ENCODE measurements around the gene EMC7. TPM values are rescaled to one million over a fixed set of nuclear protein-coding genes. Genes with fewer than 3 reads are reported as not detected.

The EMC7 gene
- total RNA-seq, 1 donor from 2014 or later = 35.7 TPM

DNA sequence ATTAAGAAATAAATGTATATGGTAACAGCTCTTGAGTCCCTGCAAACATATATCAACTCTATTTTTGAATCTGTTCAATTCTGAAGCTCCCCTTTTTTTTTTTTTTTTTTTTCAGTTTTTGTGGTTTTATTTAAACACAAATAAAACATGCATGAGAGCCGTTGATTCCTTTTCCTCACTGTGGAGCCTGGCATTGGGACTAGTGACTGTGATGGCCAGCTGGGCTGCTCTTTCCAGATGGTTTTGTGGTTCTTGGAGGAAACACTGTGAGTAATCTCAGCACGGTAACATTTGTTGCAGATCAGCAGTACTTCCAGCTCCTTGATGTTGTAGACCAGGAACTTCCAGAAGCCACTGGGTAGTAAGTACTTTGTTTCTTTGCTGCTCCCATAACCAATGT lies 15.9 kb downstream of the EMC7 start:
- peak; percentile 91 for DNase-seq (ENCODE audit: low read depth)

GRCh38 chr15:34084086-34084485 lies 17.6 kb downstream of the EMC7 start:
- DNase-seq (ENCODE audit: low read depth) = peak; percentile 62

DNA sequence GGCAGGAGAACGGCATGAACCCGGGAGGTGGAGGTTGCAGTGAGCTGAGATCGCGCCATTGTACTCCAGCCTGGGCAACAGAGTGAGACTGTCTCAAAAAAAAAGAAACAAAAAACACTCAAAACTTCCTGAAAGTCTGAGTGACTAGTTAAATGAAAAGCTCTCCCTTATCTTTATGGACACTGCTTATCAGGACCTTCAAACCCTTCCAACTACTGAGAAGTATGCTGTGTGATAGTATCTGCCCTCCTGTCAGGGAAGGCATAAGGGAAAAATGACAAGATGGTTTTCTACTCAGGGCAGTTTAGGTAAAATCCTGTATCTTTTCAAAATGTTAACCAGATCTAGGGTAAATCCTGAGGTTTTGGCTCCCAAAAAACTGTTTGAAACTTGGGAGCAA lies 21.8 kb downstream of the EMC7 start:
- no peak for DNase-seq (ENCODE audit: low read depth)

DNA sequence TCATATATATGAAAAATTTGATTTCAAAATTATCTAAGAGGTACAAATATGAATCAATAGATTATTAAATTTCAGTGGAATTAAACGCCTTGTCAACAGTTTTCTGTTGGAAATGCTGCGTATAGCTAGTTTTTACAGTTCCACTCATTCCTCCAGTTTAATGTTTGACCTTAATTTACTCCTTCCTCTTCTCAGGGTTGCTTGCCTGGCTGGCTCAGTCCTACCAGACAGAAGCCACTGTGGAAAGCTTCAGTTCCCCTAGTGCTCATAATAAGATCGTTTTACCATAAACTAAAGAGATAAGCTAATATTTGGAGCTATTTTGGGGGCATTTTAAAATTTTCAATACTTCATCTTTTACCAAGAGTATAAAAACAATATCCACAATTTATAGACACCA lies 22.8 kb downstream of the EMC7 start:
- DNase-seq (ENCODE audit: low read depth) = no peak

DNA sequence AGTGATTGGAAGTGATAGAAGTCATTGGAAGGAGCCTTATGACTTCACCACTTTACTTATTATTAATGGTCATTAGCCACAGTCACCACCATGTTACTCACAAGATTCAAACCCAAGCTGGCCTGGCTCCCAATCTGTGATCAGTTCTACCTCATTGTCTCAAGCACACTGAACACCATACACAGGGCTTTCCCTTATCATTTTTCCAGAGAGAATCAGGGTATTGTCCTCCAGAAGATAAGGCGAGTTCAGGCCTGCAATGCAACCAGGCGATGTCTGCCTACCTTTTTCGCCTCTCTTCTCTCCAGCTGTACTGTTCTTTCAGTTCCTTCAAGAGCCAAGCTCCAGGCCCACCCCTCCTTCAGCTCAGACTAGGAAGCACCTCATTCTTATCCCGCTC lies 24.9 kb downstream of the EMC7 start:
- DNase-seq (ENCODE audit: low read depth) = no peak

DNA sequence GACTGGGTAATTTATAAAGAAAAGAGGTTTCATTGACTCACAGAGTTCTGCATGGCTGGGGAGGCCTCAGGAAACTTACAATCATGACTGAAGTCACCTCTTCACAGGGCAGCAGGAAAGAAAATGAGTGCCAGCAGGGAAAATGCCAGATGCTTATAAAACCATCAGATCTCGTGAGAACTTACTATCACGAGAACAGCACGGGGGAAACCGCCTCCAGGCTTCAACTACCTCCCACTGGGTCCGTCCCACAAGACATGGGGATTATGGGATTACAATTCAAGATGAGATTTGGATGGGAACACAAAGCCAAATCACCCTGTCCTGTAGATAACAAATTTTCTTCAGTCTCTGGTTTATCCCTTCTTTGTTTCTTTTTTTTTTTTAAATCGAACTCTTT lies 31.7 kb downstream of the EMC7 start:
- DNase-seq (ENCODE audit: low read depth) = no peak

GRCh38 chr15:34065941-34066340 lies 35.7 kb downstream of the EMC7 start:
- DNase-seq (ENCODE audit: low read depth) = no peak

DNA sequence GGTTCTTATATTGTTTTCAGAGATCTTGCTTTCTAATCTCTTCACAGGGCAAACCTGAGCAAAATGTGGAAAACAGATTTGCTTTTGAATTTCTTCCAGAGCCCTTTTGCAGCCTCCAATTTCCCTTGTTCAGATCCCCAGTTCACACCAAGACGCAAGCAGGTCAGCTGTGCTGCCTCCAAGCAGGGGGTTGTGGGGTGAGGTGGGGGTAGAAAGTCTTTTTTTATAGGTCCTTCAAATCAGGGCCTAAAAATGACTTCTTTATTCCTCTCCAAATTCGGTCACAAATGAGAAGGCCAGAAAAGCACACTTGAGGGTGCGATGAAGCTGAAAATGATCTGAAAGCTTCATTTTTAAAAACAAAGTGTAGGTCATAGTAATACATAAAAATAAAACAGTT lies 36.4 kb downstream of the EMC7 start:
- DNase-seq (ENCODE audit: low read depth) = no peak

- no peak for DNase-seq (ENCODE audit: low read depth)
Measured at GRCh38 chr15:34064438-34064837, 37.2 kb downstream of the EMC7 start.

DNA sequence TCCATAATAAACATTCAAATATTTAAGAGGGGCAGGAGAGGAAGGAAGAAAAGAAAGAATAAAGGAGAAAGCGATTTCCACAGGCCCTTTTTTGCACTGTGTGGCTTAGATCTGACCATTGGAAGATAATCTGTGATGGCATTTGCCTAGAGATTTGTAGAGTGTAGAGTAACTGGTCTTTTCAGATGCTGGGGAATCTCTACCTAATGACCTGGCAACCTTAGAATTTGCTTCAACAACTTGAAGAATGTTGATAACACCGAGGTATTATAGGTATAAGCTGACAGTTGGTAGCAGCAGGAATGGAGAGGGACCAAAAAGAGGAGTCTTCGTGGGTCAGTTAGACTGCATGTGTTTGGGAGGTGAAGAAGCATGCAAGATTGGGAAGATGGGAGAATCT lies 41.7 kb downstream of the EMC7 start:
- no peak for DNase-seq (ENCODE audit: low read depth)

DNA sequence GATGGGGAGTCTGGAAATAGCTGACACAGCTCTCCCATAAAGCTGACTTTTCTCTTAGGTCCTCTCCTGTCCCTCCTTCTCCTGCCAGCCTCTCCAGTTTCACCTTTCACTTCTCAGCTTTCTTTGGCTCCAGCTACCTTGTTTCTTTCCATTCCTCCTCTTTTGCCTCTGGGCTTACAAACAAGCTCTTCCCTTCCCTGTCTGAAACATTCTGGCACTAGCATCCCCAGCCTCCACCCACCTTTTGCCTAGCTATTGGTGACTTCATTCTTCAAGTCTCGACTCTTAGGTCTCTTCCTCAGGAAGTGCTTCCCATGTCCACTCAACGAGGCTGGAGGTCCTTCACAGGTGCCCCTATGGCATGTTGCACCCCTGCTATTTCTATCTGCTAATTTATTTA lies 42.2 kb downstream of the EMC7 start:
- DNase-seq (ENCODE audit: low read depth) = no peak

DNA sequence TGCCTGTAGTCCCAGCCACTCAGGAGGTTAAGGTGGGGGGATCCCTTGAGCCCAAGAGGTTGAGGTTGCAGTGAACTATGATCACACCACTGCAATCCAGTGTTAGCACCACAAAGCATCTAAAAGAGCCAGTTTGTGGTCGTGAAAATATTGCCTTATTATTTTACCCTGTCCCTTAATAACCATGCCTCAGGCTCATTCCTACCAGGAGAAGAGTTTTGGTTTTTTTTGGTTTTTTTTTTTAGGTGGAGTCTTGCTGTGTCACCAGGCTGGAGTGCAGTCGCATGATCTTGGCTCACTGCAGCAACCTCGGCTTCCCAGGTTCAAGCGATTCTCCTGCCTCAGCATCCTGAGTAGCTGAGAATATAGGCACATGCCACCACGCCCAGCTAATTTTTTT lies 44.8 kb downstream of the EMC7 start:
- no peak for DNase-seq (ENCODE audit: low read depth)

DNA sequence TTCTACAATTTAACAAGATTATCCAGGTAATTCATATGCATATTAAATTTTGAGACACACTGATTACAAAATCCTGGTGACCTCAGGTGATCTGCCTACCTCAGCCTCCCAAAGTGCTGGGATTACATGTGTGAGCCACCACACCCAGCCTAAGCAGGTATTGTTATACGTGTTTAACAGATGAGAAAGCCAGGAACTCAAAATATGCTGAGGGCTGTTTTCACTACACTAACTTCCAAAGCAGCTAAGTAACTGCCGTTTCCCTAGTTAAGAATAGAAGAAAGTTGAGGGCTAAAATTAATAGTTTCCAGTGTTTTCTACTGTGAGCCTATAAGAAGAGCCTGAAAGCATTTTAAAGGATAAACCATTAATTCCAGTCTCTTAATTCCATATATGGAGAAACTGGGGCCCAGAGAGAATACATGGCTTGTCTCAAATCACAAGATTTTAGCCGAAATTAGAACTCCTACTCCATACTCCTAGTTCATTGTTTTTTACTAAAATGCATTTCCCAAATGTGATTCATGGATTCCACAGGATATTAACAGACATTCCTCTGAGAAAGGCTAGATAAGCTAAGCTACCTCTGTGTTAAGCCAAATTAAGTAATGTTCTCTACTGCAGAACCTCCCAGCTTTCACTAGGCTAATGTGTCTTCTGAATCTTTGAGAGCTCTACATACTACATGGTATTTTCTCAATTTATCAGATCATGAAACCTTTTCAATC lies 45.6 kb downstream of the EMC7 start:
- peak; percentile 57 for DNase-seq (ENCODE audit: low read depth)

GRCh38 chr15:34054081-34054707 lies 47.5 kb downstream of the EMC7 start:
- DNase-seq (ENCODE audit: low read depth) = no peak

GRCh38 chr15:34050385-34050784 lies 51.3 kb downstream of the EMC7 start:
- peak; percentile 28 for DNase-seq (ENCODE audit: low read depth)

DNA sequence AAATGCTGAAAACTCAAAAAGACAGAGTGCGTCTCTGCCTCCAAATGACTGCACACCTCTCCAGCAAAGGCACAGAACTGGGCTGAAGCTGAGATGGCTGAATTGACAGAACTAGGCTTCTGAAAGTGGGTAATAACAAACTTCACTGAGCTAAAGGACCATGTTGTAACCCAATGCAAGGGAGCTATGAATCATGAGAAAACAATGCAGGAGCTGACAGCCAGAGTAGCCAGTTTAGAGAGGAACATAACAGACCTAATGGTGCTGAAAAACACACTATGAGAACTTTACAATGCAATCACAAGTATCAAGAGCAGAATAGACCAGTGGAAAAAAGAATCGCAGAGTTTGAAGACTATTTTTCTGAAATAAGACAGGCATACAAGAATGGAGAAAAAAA lies 52.5 kb downstream of the EMC7 start:
- DNase-seq (ENCODE audit: low read depth) = peak; percentile 70

- DNase-seq (ENCODE audit: low read depth) = peak; percentile 98
Measured at GRCh38 chr15:34047893-34048775, 53.5 kb downstream of the EMC7 start.

GRCh38 chr15:34046471-34047145 lies 55.1 kb downstream of the EMC7 start:
- DNase-seq (ENCODE audit: low read depth) = no peak

DNA sequence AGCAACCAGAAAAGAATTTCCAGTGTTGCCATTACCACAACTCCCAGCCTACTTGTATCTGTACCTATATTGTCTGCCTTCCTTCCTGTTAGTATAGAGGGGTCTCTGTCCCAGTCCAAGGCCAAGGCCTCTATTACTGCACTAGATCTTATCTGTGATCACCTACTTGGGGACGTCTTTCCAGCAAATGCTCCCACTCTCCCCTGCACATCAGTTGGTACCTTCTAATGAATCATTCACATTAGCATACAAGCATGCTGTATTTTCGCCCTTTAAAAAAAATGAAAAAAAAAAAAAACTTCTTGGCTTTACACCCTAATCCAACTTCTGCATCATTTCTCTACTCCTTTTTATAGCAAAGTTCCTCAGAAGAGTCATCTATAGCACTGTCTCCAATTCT lies 57.8 kb downstream of the EMC7 start:
- no peak for DNase-seq (ENCODE audit: low read depth)

- DNase-seq (ENCODE audit: low read depth) = peak; percentile 43
Measured at GRCh38 chr15:34043391-34043790, 58.3 kb downstream of the EMC7 start.

- no peak for DNase-seq (ENCODE audit: low read depth)
Measured at GRCh38 chr15:34039790-34040113, 61.9 kb downstream of the EMC7 start.

Data from myocyte (in vitro differentiated cells).